HG02571 (cell line): Measurements from ENCODE around the gene KRT23.
"Not testable (repeated sequence)": the region's sequence is repeated elsewhere in the genome, so short reads cannot be mapped to it uniquely, and the experiment has no call there.

ENCODE experiments used
- ATAC-seq: cut with Tn5 transposase; IDR thresholded peaks from one replicate; pipeline ENCODE4 v1.9.1; 2021; ENCODE audit warnings: mild to moderate bottlenecking, moderate library complexity; ENCODE audit not compliant: unreplicated experiment

Gene KRT23

GRCh38 chr17:40951011-40951622 is 13.7 kb upstream of the KRT23 start:
- no peak for ATAC-seq

GRCh38 chr17:40950176-40950575 is 12.7 kb upstream of the KRT23 start:
- no peak for ATAC-seq

- ATAC-seq, result no peak
These were observed 12.0 kb upstream of the KRT23 start for GRCh38 chr17:40949418-40949817.

- ATAC-seq, result no peak
These were observed 10.5 kb upstream of the KRT23 start for GRCh38 chr17:40947929-40948328.

- ATAC-seq, result no peak
These were observed 8.0 kb upstream of the KRT23 start for GRCh38 chr17:40945414-40945813.

GRCh38 chr17:40944531-40944930 is 7.1 kb upstream of the KRT23 start:
- no peak for ATAC-seq

- ATAC-seq, result no peak
These were observed 5.1 kb upstream of the KRT23 start for GRCh38 chr17:40942553-40942952.

GRCh38 chr17:40940266-40940665 is 2.8 kb upstream of the KRT23 start:
- ATAC-seq, result no peak

- no peak for ATAC-seq
These were observed 1.5 kb upstream of the KRT23 start for GRCh38 chr17:40938981-40939380.

GRCh38 chr17:40936976-40937375 is 470 bp downstream of the KRT23 start:
- ATAC-seq, result no peak

GRCh38 chr17:40936437-40936971 is 942 bp downstream of the KRT23 start:
- no peak for ATAC-seq

GRCh38 chr17:40935624-40936023 is 1.8 kb downstream of the KRT23 start:
- no peak for ATAC-seq

- no peak for ATAC-seq
These were observed 4.8 kb downstream of the KRT23 start for GRCh38 chr17:40932608-40933007.

- ATAC-seq, result no peak
These were observed 6.1 kb downstream of the KRT23 start for GRCh38 chr17:40931311-40931710.

GRCh38 chr17:40926341-40926740 is 11.1 kb downstream of the KRT23 start:
- ATAC-seq, result no peak

- no peak for ATAC-seq
These were observed 15.2 kb downstream of the KRT23 start for GRCh38 chr17:40922239-40922638.

GRCh38 chr17:40921026-40921425 is 16.4 kb downstream of the KRT23 start:
- no peak for ATAC-seq

GRCh38 chr17:40917116-40917515 is 20.3 kb downstream of the KRT23 start:
- not testable (repeated sequence) for ATAC-seq

GRCh38 chr17:40916366-40916765 is 21.1 kb downstream of the KRT23 start:
- ATAC-seq, result no peak

GRCh38 chr17:40915721-40916256 is 21.7 kb downstream of the KRT23 start:
- no peak for ATAC-seq

GRCh38 chr17:40915199-40915661 is 22.2 kb downstream of the KRT23 start:
- ATAC-seq, result no peak

- ATAC-seq, result no peak
These were observed 23.2 kb downstream of the KRT23 start for GRCh38 chr17:40914075-40914855.
